AG04450 (cell line): ENCODE measurements around the gene DDX25. TPM values are rescaled to one million over a fixed set of nuclear protein-coding genes. Genes with fewer than 3 reads are reported as not detected.

Experiments used
- CTCF ChIA-PET: fragments of 300-600, 350-600 bp; formaldehyde crosslinking; extraction: SDS; loops from one replicate; lab custom pipeline; 2022; ENCODE audit warnings: antibody characterized with exemption, inconsistent platforms; lab: Charles Lee
- POLR2A ChIA-PET: fragments of 350-600 bp; formaldehyde crosslinking; extraction: SDS; loops from one replicate; lab custom pipeline; 2021; ENCODE audit warnings: antibody characterized with exemption, inconsistent platforms; lab: Yijun Ruan, JAX
- DNase-seq: peaks from one replicate; pipeline ENCODE4 v3.0.0-alpha.2; 2011; ENCODE audit warnings: low read depth, low spot score
- H3K27ac ChIP-seq: one replicate; pipeline ENCODE4 v1.5.1; 2012; ENCODE audit warnings: low read depth, low read length, control low read depth
- H3K27me3 ChIP-seq: one replicate; pipeline ENCODE4 v1.6.0; 2012; ENCODE audit warnings: low read length; ENCODE audit not compliant: control insufficient read depth, insufficient read depth
- H3K4me3 ChIP-seq: 2 replicates; pipeline ENCODE4 v1.5.1; 2011; ENCODE audit warnings: mild to moderate bottlenecking, low read depth, low read length, control low read depth
- H3K9me3 ChIP-seq: 2 replicates; pipeline ENCODE4 v1.5.1; 2012; ENCODE audit warnings: low read length; ENCODE audit not compliant: control insufficient read depth, insufficient read depth
- CTCF ChIP-seq: IDR thresholded peaks from 2 replicates; pipeline ENCODE4 v1.5.1; 2011; ENCODE audit warnings: low read depth, low read length, control low read depth, inconsistent platforms
- polyA plus RNA-seq: library from polyadenylated mRNA; depleted of rRNA; stranded (reverse); fragments of >200 nt; gene quantifications from 2 replicates; pipeline ENCODE4 v1.2.3, GENCODE V29; 2011

Gene DDX25
- polyA plus RNA-seq, 1 experiment: not detected

DNA sequence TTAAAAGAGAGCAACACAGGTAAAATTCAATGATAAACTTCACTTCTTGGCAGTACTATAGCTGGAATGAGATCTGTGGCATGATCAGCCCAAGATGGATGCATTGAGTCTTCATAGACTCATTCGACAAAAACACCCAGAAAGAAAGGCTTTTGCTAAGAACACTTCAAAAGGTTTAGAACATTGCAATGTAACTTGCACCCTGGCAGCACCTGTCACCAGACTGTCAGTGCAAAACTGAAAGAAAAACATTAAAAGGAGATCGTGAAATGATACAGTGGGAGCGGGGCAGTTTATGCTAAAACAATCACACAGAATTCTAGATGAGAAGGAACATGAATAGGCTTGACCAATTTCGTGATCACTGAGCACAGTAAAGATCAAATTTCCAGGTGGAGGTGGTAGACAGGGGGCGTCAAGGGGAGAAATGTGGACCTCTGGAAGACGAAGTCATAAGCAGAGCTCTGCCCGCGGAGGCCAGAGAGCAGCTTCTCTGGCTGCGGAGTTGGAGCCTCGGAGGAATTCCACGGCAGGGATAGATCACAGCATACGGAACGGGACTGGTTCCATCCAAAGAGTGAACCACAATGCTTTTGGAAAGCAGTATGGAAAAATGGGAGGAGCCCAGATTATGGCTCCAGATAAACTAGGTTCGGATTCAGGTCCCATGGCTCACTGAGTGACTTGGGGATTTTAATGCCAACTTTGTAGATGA is 53.5 kb downstream of the DDX25 start:
- Histone ChIP-seq H3K27me3 (peaks cover 28% of the 10 kb centered on the region), H3K9me3 (no peaks in the 10 kb centered on the region; the same call in 1 of the 2 replicates), H3K4me3 (no peak overlapping the region), H3K27ac (no peak overlapping the region)
- TF ChIP-seq CTCF: no peak
- ChIA-PET POLR2A (no interaction called here), CTCF (no interaction called here)
- DNase-seq: no peak

GRCh38 chr11:125958872-125959400 is 54.6 kb downstream of the DDX25 start:
- ChIA-PET POLR2A (no interaction called here), CTCF (no interaction called here)
- Histone ChIP-seq H3K27me3 (peaks cover 19% of the 10 kb centered on the region), H3K4me3 (no peak overlapping the region), H3K27ac (no peak overlapping the region), H3K9me3 (no peaks in the 10 kb centered on the region)
- no peak for DNase-seq
- TF ChIP-seq CTCF: no peak

- H3K9me3 ChIP-seq: no peaks in the 10 kb centered on the region
- ChIA-PET CTCF (no interaction called here), POLR2A (no interaction called here)
- DNase-seq: no peak
- H3K4me3 ChIP-seq: no peak overlapping the region
- TF ChIP-seq CTCF: no peak
- peaks cover 19% of the 10 kb centered on the region for H3K27me3 ChIP-seq
- no peak overlapping the region for H3K27ac ChIP-seq
Observed at GRCh38 chr11:125959511-125959910, 55.2 kb downstream of the DDX25 start.

- no peak overlapping the region for H3K4me3 ChIP-seq
- ChIA-PET CTCF (no interaction called here), POLR2A (no interaction called here)
- no peaks in the 10 kb centered on the region for H3K9me3 ChIP-seq
- H3K27ac ChIP-seq: no peak overlapping the region
- H3K27me3 ChIP-seq: peaks cover 19% of the 10 kb centered on the region
- no peak for TF ChIP-seq CTCF
- DNase-seq: no peak
Observed at GRCh38 chr11:125959931-125960330, 55.6 kb downstream of the DDX25 start.

DNA sequence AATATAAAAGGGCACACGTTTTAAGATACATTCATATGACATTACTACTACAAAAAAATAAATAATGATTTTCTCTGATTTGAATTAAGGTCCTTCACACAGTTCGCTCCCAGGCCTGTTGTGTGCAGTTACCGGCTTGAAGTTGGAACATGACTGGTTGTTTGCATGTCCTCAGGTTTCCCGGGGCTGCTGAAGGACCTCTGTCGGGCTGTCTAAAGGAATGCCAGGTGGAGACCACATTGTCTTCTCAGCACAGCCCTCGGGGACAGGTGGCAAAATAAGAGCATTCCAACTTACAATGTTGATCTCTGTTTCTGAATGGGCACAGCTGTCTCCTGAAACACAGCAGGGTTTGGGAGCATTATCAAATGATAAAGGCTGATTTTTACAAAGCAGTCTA is 56.5 kb downstream of the DDX25 start:
- Histone ChIP-seq H3K27ac (no peak overlapping the region), H3K4me3 (no peak overlapping the region), H3K9me3 (no peaks in the 10 kb centered on the region), H3K27me3 (peaks cover 21% of the 10 kb centered on the region)
- DNase-seq: no peak
- ChIA-PET POLR2A (no interaction called here), CTCF (no interaction called here)
- TF ChIP-seq CTCF: no peak
